NCI-H1048 (cell line): ENCODE data around the gene EIF3F.

Source experiments
- DNase-seq: peaks from one replicate; lab custom pipeline; 2025; lab: John Stamatoyannopoulos, UW

The EIF3F gene

GRCh38 chr11:8039530-8040260 lies 52.6 kb downstream of the EIF3F start:
- no peak for DNase-seq

GRCh38 chr11:8040261-8040920 lies 53.3 kb downstream of the EIF3F start:
- DNase-seq: no peak

GRCh38 chr11:8040921-8041285 lies 53.8 kb downstream of the EIF3F start:
- no peak for DNase-seq

- no peak for DNase-seq
Measured at GRCh38 chr11:8041576-8041975, 54.4 kb downstream of the EIF3F start.

GRCh38 chr11:8043756-8044155 lies 56.6 kb downstream of the EIF3F start:
- DNase-seq: no peak

GRCh38 chr11:8045839-8046238 lies 58.7 kb downstream of the EIF3F start:
- DNase-seq: no peak

- DNase-seq: no peak
Measured at GRCh38 chr11:8047382-8047781, 60.2 kb downstream of the EIF3F start.

- DNase-seq: no peak
Measured at GRCh38 chr11:8049084-8049483, 61.9 kb downstream of the EIF3F start.
